Posterior cingulate gyrus (tissue), 11 donors: Measurements from ENCODE around the gene IL6R.
"Not testable (repeated sequence)": the region's sequence is repeated elsewhere in the genome, so short reads cannot be mapped to it uniquely, and the experiment has no call there.

Source experiments
- DNase-seq, 10 donors: peaks; one replicate each; pipeline versions ENCODE4 v3.0.0 to v3.0.0-alpha.2; 2020 to 2021; ENCODE audit warnings: mixed read lengths in 3 of 10
- intact Hi-C: fragments of 100-400 bp; cut with DNase I; formaldehyde crosslinking; loops from one replicate; pipeline ENCODE4 v1.15.1; 2023

Gene IL6R

GRCh38 chr1:154468535-154469250, 63.5 kb downstream of the IL6R start:
- intact Hi-C loops = loop anchor here (5.0 to 10.0 kb wide), 2 partner anchors 64 to 116 kb away; partner anchors contain the start of gene IL6R
- peak in 1 of 10 donors; percentile 55 for DNase-seq

- peak in 1 of 10 donors; percentile 86 for DNase-seq
- intact Hi-C loops = loop anchor here (5.0 to 10.0 kb wide), 3 partner anchors 65 to 405 kb away; partner anchors contain the start of genes IL6R and KCNN3
These were observed 64.9 kb downstream of the IL6R start for GRCh38 chr1:154469844-154470560.

GRCh38 chr1:154471304-154471703, 66.2 kb downstream of the IL6R start:
- no peak for DNase-seq
- intact Hi-C loops = loop anchor here (10.0 kb wide), 1 partner anchor 403 kb away; the partner anchor contains the start of gene KCNN3

GRCh38 chr1:154474802-154475201, 69.7 kb downstream of the IL6R start:
- peak in 8 of 10 donors; percentile 53 to 94 (median 81) for DNase-seq
- intact Hi-C loops = loop anchor here (10.0 kb wide), 1 partner anchor 400 kb away; the partner anchor contains the start of gene KCNN3

- DNase-seq = no peak
- intact Hi-C loops = loop anchor here (10.0 kb wide), 1 partner anchor 398 kb away; the partner anchor contains the start of gene KCNN3
These were observed 71.6 kb downstream of the IL6R start for GRCh38 chr1:154476791-154477190.

GRCh38 chr1:154478013-154478412, 72.9 kb downstream of the IL6R start:
- no peak for DNase-seq
- intact Hi-C loops = loop anchor here (10.0 kb wide), 1 partner anchor 397 kb away; the partner anchor contains the start of gene KCNN3

- DNase-seq = no peak
- intact Hi-C loops = loop anchor here (1.0 to 10.0 kb wide), 2 partner anchors 68 to 396 kb away; partner anchors contain the start of gene KCNN3
These were observed 73.5 kb downstream of the IL6R start for GRCh38 chr1:154478639-154479038.

GRCh38 chr1:154479764-154480421, 74.8 kb downstream of the IL6R start:
- intact Hi-C loops = loop anchor here (1.0 to 10.0 kb wide), 2 partner anchors 66 to 395 kb away; partner anchors contain the start of gene KCNN3
- peak in 5 of 10 donors; percentile 61 to 84 (median 62) for DNase-seq

- no peak for DNase-seq
- intact Hi-C loops = no loop called here
These were observed 75.9 kb downstream of the IL6R start for GRCh38 chr1:154481053-154481452.

GRCh38 chr1:154483941-154484803, 79.0 kb downstream of the IL6R start:
- DNase-seq = no peak
- intact Hi-C loops = no loop called here

GRCh38 chr1:154485106-154485505, 80.0 kb downstream of the IL6R start:
- DNase-seq = no peak
- intact Hi-C loops = no loop called here

- intact Hi-C loops = no loop called here
- DNase-seq = no peak
These were observed 80.9 kb downstream of the IL6R start for GRCh38 chr1:154485910-154486496.

- DNase-seq, intact Hi-C loops: not testable (repeated sequence)
These were observed 81.6 kb downstream of the IL6R start for GRCh38 chr1:154486756-154487155.

- intact Hi-C loops = no loop called here
- DNase-seq = peak in 1 of 10 donors; percentile 68
These were observed 83.8 kb downstream of the IL6R start for GRCh38 chr1:154488922-154489321.

GRCh38 chr1:154489695-154490274, 84.6 kb downstream of the IL6R start:
- DNase-seq = no peak
- intact Hi-C loops = no loop called here

GRCh38 chr1:154490317-154490716, 85.2 kb downstream of the IL6R start:
- no peak for DNase-seq
- intact Hi-C loops = no loop called here

GRCh38 chr1:154492115-154492514, 87.0 kb downstream of the IL6R start:
- intact Hi-C loops = no loop called here
- DNase-seq = no peak

- intact Hi-C loops = no loop called here
- no peak for DNase-seq
These were observed 88.1 kb downstream of the IL6R start for GRCh38 chr1:154493276-154493675.
